Lung (tissue), 12 donors: Measurements from ENCODE around the gene FYN. TPM values are rescaled to one million over a fixed set of nuclear protein-coding genes. Genes with fewer than 3 reads are reported as not detected.

Experiments
- ATAC-seq: fragments of 200-7000 bp; cut with Tn5 transposase; one replicate; pipeline ENCODE4 v1.9.1; 2020; ENCODE audit warnings: moderate number of reproducible peaks; ENCODE audit not compliant: insufficient read depth, low FRiP score
- DNase-seq, 3 donors: peaks; one replicate each; pipeline ENCODE4 v3.0.0-alpha.2; 2013 to 2017
- H3K27ac ChIP-seq, 2 donors: one replicate each; pipeline ENCODE4 v1.5.1; 2013; ENCODE audit warnings: mild to moderate bottlenecking in 2 of 2, moderate library complexity in 2 of 2, control low read depth in 1 of 2, inconsistent platforms in 1 of 2, low read depth in 1 of 2, low read length in 1 of 2
- H3K27me3 ChIP-seq, 3 donors: one replicate each; pipeline ENCODE4 v1.5.1; 2013; ENCODE audit warnings: low read length in 2 of 3; ENCODE audit not compliant: control insufficient read depth in 3 of 3, insufficient read depth in 3 of 3
- H3K36me3 ChIP-seq, 4 donors: one replicate each; pipeline ENCODE4 v1.5.1; 2013; ENCODE audit warnings: low read length in 4 of 4, mild to moderate bottlenecking in 1 of 4, moderate library complexity in 1 of 4; ENCODE audit not compliant: control insufficient read depth in 4 of 4, insufficient read depth in 4 of 4
- H3K4me1 ChIP-seq, 5 donors: one replicate each; pipeline ENCODE4 v1.5.1; 2013; ENCODE audit warnings: low read length in 5 of 5, mild to moderate bottlenecking in 2 of 5, moderate library complexity in 1 of 5; ENCODE audit not compliant: control insufficient read depth in 5 of 5, insufficient read depth in 5 of 5
- H3K4me3 ChIP-seq: one replicate; pipeline ENCODE4 v1.5.1; 2013; ENCODE audit warnings: mild to moderate bottlenecking, control low read depth, moderate library complexity
- H3K9ac ChIP-seq, 2 donors: one replicate each; pipeline ENCODE4 v1.5.1; 2013; ENCODE audit warnings: low read length in 2 of 2, control low read depth in 1 of 2; ENCODE audit not compliant: insufficient read depth in 1 of 2
- H3K9me3 ChIP-seq, 4 donors: one replicate each; pipeline ENCODE4 v1.5.1; 2013; ENCODE audit warnings: low read length in 3 of 4, mild to moderate bottlenecking in 1 of 4, moderate library complexity in 1 of 4; ENCODE audit not compliant: control insufficient read depth in 4 of 4, insufficient read depth in 3 of 4
- CTCF ChIP-seq: IDR thresholded peaks from 2 replicates; pipeline ENCODE4 v1.5.1; 2012; ENCODE audit warnings: mild to moderate bottlenecking; ENCODE audit errors: control extremely low read depth, extremely low read depth
- WGBS, 2 donors: extraction: QIAGEN DNeasy Blood & Tissue Kit; methylation state at CpG; one replicate each; pipeline ENCODE4 v1.1.7; 2013; 5-methylcytosine and 5-hydroxymethylcytosine counted together
- polyA plus RNA-seq, 2 donors: library from polyadenylated mRNA; stranded (reverse); fragments of 200-250 nt; gene quantifications; one replicate each; pipeline ENCODE4 v1.2.1, GENCODE V29; 2013
- total RNA-seq, 2 donors: library from RNA; depleted of rRNA in 1 of 2; stranded (reverse); fragments of >200 nt in 1 of 2; gene quantifications; one replicate each; pipeline ENCODE4 v1.2.1, GENCODE V29; 2014 to 2021
- donor health status: control.
- donor health status: control.
- donor health status: Bipolar disorder and iron deficiency.
- donor health status: healthy.
- donor health status: DM: yes; HTN: yes; CAD: no.

Gene FYN
- total and polyA plus RNA-seq, 4 donors: 27.3 to 157 (median 71.0) TPM

- ATAC-seq (no peak), DNase-seq (no peak)
- peaks cover under 1 to 14% (median 5%) of the 10 kb centered on the region in 5 donors for H3K4me1 ChIP-seq
- H3K27me3 ChIP-seq: no peaks in the 10 kb centered on the region
- H3K9ac ChIP-seq: no peak overlapping the region
- no peak overlapping the region for H3K27ac ChIP-seq
- 95 to 100% methylated on average over 1 of the region's 1 CpG for WGBS, 2 donors
- no peaks in the 10 kb centered on the region for H3K9me3 ChIP-seq
- peaks cover 3 to 26% (median 22%) of the 10 kb centered on the region in 4 donors for H3K36me3 ChIP-seq
- no peak overlapping the region for H3K4me3 ChIP-seq
- no peak for TF ChIP-seq CTCF
Measured at GRCh38 chr6:111689419-111689818, 183.8 kb downstream of the FYN start.

GRCh38 chr6:111688331-111688730, 184.9 kb downstream of the FYN start:
- H3K36me3 ChIP-seq: peaks cover 0 to 20% (median 13%) of the 10 kb centered on the region in 4 donors
- WGBS, 2 donors: 96% methylated on average over 7 of the region's 7 CpGs
- no peak overlapping the region for H3K4me3 ChIP-seq
- DNase-seq (no peak), ATAC-seq (no peak)
- no peak overlapping the region for H3K27ac ChIP-seq
- no peaks in the 10 kb centered on the region for H3K27me3 ChIP-seq
- no peak overlapping the region for H3K9ac ChIP-seq
- no peaks in the 10 kb centered on the region for H3K9me3 ChIP-seq
- no peak for TF ChIP-seq CTCF
- peaks cover 5 to 25% (median 9%) of the 10 kb centered on the region in 5 donors for H3K4me1 ChIP-seq

GRCh38 chr6:111687652-111688051, 185.6 kb downstream of the FYN start:
- DNase-seq (peak in 1 of 3 donors; percentile 29), ATAC-seq (no peak)
- H3K27me3 ChIP-seq: no peaks in the 10 kb centered on the region
- H3K4me1 ChIP-seq: peaks cover 7 to 30% (median 9%) of the 10 kb centered on the region in 5 donors
- no peak for TF ChIP-seq CTCF
- H3K36me3 ChIP-seq: peaks cover 0 to 14% (median 11%) of the 10 kb centered on the region in 4 donors
- no peak overlapping the region for H3K4me3 ChIP-seq
- H3K27ac ChIP-seq: no peak overlapping the region
- no peak overlapping the region for H3K9ac ChIP-seq
- no peaks in the 10 kb centered on the region for H3K9me3 ChIP-seq

GRCh38 chr6:111686932-111687266, 186.4 kb downstream of the FYN start:
- H3K36me3 ChIP-seq: peaks cover 0 to 16% (median 9%) of the 10 kb centered on the region in 4 donors
- H3K9me3 ChIP-seq: no peaks in the 10 kb centered on the region
- H3K27ac ChIP-seq: no peak overlapping the region
- peaks cover 7 to 30% (median 10%) of the 10 kb centered on the region in 5 donors for H3K4me1 ChIP-seq
- no peak overlapping the region for H3K4me3 ChIP-seq
- no peak for TF ChIP-seq CTCF
- ATAC-seq (no peak), DNase-seq (no peak)
- no peaks in the 10 kb centered on the region for H3K27me3 ChIP-seq
- H3K9ac ChIP-seq: no peak overlapping the region
- WGBS, 2 donors: 73 to 74% methylated on average over 3 of the region's 3 CpGs
